HG03442 (cell line): ENCODE data around the gene TBL1X.

Source experiments
- ATAC-seq: cut with Tn5 transposase; IDR thresholded peaks from one replicate; pipeline ENCODE4 v1.9.1; 2021; ENCODE audit warnings: mild to moderate bottlenecking, moderate library complexity; ENCODE audit not compliant: unreplicated experiment

The TBL1X gene

GRCh38 chrX:9578083-9578779, 113.4 kb downstream of the TBL1X start:
- no peak for ATAC-seq

- ATAC-seq: no peak
Measured at GRCh38 chrX:9581771-9582385, 117.0 kb downstream of the TBL1X start.

- no peak for ATAC-seq
Measured at GRCh38 chrX:9582956-9583355, 118.1 kb downstream of the TBL1X start.

- ATAC-seq: no peak
Measured at GRCh38 chrX:9586992-9587392, 122.1 kb downstream of the TBL1X start.

GRCh38 chrX:9587642-9588041, 122.8 kb downstream of the TBL1X start:
- ATAC-seq: no peak

GRCh38 chrX:9591496-9591895, 126.6 kb downstream of the TBL1X start:
- no peak for ATAC-seq

GRCh38 chrX:9593756-9594155, 128.9 kb downstream of the TBL1X start:
- ATAC-seq: no peak

GRCh38 chrX:9595174-9595573, 130.3 kb downstream of the TBL1X start:
- no peak for ATAC-seq

GRCh38 chrX:9596837-9597236, 132.0 kb downstream of the TBL1X start:
- no peak for ATAC-seq

GRCh38 chrX:9597361-9598035, 132.6 kb downstream of the TBL1X start:
- ATAC-seq: no peak

GRCh38 chrX:9598344-9598743, 133.5 kb downstream of the TBL1X start:
- no peak for ATAC-seq

- ATAC-seq: no peak
Measured at GRCh38 chrX:9604111-9604907, 139.5 kb downstream of the TBL1X start.

GRCh38 chrX:9604908-9605306, 140.0 kb downstream of the TBL1X start:
- ATAC-seq: no peak

- ATAC-seq: no peak
Measured at GRCh38 chrX:9605484-9605883, 140.6 kb downstream of the TBL1X start.

- no peak for ATAC-seq
Measured at GRCh38 chrX:9606971-9607370, 142.1 kb downstream of the TBL1X start.

GRCh38 chrX:9609499-9609898, 144.6 kb downstream of the TBL1X start:
- ATAC-seq: no peak

GRCh38 chrX:9609987-9610386, 145.1 kb downstream of the TBL1X start:
- no peak for ATAC-seq

- no peak for ATAC-seq
Measured at GRCh38 chrX:9610771-9611392, 146.0 kb downstream of the TBL1X start.

- peak; percentile 50 for ATAC-seq
Measured at GRCh38 chrX:9611436-9612145, 146.7 kb downstream of the TBL1X start.

- ATAC-seq: no peak
Measured at GRCh38 chrX:9612146-9612505, 147.3 kb downstream of the TBL1X start.
